ENCODE results near the gene ZFAND3.

GRCh38 chr6:37897321-37897720 lies 77.8 kb downstream of the ZFAND3 start:
- TF ChIP-seq CTCF (IDR thresholded peaks at IDR 0.05; ENCODE audit: borderline replicate concordance, extremely low read depth, low read length, poor library complexity, severe bottlenecking) (no peak), EZH2 (IDR thresholded peaks at IDR 0.05; ENCODE audit: borderline replicate concordance, low read depth, low read length, severe bottlenecking) (no peak)
